Fibroblast of villous mesenchyme (primary cell): ENCODE results near the gene IL1R1. TPM values are rescaled to one million over a fixed set of nuclear protein-coding genes. Genes with fewer than 3 reads are reported as not detected.

ENCODE experiments used
- DNase-seq: peaks from one replicate; pipeline ENCODE4 v3.0.0-alpha.2; 2010; ENCODE audit warnings: low read depth
- H3K4me3 ChIP-seq: 2 replicates; pipeline ENCODE4 v1.5.1; 2011; ENCODE audit warnings: low read depth, mild to moderate bottlenecking, low read length
- CTCF ChIP-seq: IDR thresholded peaks from 2 replicates; pipeline ENCODE4 v1.5.1; 2012; ENCODE audit warnings: low read depth, mild to moderate bottlenecking, low read length; ENCODE audit not compliant: insufficient read depth
- total RNA-seq: library from RNA; depleted of rRNA; stranded (reverse); fragments of >200 nt; gene quantifications from 2 replicates; pipeline ENCODE4 v1.2.3, GENCODE V29; 2012

Gene IL1R1
- total RNA-seq, 1 donor, result 62.6 TPM

GRCh38 chr2:102172745-102173144, 30.2 kb downstream of the IL1R1 start:
- DNase-seq, result no peak
- H3K4me3 ChIP-seq, result no peak overlapping the region
- no peak for TF ChIP-seq CTCF

- no peak overlapping the region for H3K4me3 ChIP-seq
- no peak for DNase-seq
- no peak for TF ChIP-seq CTCF
These were observed 33.6 kb downstream of the IL1R1 start for GRCh38 chr2:102176172-102176571.

- TF ChIP-seq CTCF, result no peak
- H3K4me3 ChIP-seq, result no peak overlapping the region
- no peak for DNase-seq
These were observed 35.4 kb downstream of the IL1R1 start for GRCh38 chr2:102177814-102178478.

- DNase-seq, result no peak
- TF ChIP-seq CTCF, result no peak
- H3K4me3 ChIP-seq, result no peak overlapping the region
These were observed 36.5 kb downstream of the IL1R1 start for GRCh38 chr2:102179061-102179460.

GRCh38 chr2:102179788-102180686, 37.5 kb downstream of the IL1R1 start:
- TF ChIP-seq CTCF, result no peak
- DNase-seq, result no peak
- H3K4me3 ChIP-seq, result no peak overlapping the region

GRCh38 chr2:102180687-102180999, 38.1 kb downstream of the IL1R1 start:
- DNase-seq, result no peak
- no peak for TF ChIP-seq CTCF
- H3K4me3 ChIP-seq, result no peak overlapping the region
